NCI-H1436 (cell line): ENCODE results near the gene SLC38A10.

Experiments
- DNase-seq: peaks from one replicate; lab custom pipeline; 2025; lab: John Stamatoyannopoulos, UW

Gene SLC38A10

GRCh38 chr17:81252987-81253329 lies 42.1 kb downstream of the SLC38A10 start:
- no peak for DNase-seq

DNA sequence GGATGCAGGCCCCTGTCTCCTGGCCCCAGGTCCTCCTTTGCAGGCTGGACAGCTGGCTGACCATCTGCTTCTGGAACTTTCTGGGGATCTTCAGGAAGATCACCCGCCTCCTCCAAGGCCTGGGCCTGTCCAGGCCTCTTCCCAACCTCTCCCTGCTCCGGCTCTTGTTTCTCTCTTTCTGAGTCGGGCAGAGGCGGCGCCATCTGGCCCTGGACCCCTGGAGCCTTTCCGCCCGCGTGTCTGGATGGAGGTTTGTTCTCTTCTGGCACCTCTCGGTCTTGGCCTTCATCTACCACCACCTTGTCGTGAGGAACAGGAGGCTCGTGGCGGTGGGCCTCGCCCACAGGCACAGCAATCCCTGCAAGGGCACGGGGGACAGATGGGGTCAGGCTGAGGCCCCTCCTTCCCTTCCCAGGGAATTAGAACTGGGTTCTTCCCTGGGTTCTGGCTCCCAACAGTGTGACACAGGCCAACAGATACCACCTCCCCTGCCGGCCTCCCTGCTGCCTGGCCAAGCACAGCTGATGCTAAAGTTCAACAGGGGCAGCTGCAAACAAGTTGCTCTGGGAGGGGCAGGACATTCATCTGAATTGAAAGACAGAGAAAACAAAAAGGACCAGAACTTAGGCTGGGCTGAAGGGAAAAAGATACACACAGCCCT lies 42.7 kb downstream of the SLC38A10 start:
- DNase-seq, result no peak

GRCh38 chr17:81251709-81252301 lies 43.3 kb downstream of the SLC38A10 start:
- DNase-seq, result peak; percentile 83

DNA sequence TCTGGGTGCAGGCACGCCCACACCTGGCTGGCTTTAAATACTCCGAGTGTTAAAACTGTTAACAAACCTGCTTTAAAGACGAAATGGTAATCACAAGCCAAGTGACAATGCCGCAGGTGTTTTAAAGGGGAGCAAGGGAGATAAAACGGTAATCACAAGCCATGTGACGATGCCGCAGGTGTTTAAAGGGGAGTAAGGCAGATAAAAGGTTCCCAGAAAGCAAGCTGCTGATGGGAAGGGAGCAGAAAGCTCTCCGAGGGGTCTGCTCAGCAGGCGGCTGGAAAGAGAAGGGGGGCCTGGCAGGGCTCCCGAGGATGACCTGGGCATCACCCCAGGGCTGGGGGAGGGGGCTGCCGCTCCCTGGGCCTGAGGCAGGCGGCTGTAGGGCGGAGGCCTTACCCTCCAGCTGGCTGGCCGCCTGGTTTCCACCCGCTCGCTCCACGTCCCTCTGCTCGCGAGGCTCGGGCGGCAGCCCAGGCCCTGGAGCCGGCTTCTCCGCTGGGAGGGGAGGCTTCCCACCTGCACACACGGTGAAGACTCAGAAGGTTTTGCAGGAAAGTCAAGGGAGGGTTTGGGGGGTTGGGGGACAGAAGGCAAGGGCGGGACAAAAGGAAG lies 43.9 kb downstream of the SLC38A10 start:
- peak; percentile 67 for DNase-seq

DNA sequence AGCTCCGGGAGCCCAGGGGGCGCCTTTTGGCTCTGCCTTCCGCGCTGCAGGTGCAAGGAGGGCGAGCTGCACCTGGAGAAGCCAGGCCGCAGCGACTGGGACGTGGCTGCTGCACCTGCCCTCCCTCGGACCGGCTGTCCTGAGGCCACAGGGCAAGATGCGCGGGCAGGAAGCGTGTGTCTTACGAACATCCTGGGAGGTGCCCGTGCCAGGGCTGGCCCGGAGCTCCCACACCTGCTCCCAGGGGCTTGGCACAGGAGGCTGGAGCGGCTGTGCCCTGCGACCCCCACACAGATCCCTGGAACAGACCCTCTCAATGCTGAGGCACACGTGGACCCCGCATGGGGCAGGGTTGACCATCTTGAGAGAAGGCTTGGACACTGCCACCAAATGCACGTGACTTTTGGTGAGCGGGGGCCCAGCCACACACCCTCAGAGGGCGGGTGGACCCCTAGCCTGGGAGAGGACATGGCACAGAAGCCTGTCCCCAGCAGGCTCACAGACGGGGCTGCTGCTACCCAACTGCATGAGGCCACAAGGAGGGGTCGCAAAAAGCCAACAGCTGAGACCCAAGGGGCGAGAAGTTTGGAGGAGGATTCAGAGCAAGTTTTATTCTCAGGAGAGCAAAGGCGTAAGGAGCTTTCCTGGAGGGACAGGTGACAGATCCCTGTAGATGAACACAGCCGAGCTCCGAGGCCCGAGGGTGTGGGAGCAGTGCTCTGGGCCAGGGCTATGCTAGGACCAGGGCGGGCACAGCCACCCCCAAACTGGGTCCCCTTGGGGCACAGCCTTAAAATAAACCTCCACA lies 44.6 kb downstream of the SLC38A10 start:
- peak; percentile 21 for DNase-seq

- DNase-seq, result no peak
Observed at GRCh38 chr17:81249223-81250040, 45.7 kb downstream of the SLC38A10 start.

GRCh38 chr17:81248649-81249048 lies 46.5 kb downstream of the SLC38A10 start:
- DNase-seq, result no peak

DNA sequence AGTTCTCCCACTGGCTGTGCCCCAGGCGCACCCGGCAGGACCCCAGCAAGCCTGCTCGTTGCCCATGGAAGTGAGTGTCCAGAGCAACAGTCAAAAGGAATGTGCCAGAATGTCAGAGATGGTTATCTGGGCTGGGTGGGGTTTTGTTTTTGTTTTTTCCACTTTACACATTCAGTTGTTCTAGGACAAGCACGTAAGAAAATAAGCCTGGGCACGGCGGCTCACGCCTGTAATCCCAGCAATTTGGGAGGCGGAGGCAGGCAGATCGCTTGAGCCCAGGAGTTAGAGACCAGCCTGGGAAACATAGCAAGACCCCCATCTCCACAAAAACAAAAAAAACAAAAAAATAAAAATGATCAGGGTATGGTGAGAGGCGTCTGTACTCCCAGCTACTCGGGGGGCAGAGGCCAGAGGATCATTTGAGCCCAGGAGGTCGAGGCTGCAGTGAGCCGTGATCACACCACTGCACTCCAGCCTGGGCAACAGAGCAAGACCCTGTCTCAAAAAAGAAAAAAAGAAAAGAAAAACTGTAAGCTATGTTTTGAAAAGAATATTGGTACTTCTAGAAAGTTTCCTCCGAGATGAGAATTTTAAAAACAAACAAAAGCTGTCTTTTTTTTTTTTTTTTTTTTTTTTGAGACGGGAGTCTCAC lies 47.6 kb downstream of the SLC38A10 start:
- DNase-seq, result no peak

GRCh38 chr17:81246679-81247338 lies 48.3 kb downstream of the SLC38A10 start:
- DNase-seq, result no peak

- no peak for DNase-seq
Observed at GRCh38 chr17:81246343-81246670, 48.8 kb downstream of the SLC38A10 start.

DNA sequence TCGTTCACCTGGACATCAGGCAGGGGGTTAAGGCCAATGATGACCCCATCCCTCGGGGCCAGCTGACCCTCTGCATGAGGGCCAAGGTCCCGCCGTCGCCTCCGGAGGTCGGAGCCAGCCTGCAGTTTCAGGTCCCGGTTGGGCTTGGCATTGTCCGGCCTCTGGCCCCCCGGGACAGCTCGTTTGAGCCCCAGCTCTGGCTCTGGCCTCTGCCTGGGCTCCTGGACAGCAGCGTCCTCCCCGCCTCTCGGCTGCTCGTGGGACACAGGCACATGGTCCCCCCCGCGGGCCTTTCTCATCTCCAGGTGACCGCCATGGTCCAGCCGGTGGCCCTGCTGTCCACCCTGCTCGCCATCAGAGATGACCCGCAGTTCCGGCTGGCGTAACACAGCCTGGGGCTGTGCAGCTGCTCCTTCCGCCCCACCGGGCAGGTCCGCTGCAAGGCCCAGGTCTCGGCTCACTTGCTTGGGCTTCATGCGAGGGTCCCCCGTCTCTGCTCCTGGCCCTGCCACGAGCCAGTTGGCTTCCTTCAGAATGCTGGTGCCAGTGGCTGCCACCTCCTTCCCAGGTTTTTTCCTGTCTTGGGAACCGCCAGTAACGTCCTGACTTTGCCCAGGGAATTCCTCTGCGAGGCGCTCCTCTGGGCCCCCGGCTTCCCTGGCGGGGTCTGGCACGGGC lies 49.3 kb downstream of the SLC38A10 start:
- no peak for DNase-seq

DNA sequence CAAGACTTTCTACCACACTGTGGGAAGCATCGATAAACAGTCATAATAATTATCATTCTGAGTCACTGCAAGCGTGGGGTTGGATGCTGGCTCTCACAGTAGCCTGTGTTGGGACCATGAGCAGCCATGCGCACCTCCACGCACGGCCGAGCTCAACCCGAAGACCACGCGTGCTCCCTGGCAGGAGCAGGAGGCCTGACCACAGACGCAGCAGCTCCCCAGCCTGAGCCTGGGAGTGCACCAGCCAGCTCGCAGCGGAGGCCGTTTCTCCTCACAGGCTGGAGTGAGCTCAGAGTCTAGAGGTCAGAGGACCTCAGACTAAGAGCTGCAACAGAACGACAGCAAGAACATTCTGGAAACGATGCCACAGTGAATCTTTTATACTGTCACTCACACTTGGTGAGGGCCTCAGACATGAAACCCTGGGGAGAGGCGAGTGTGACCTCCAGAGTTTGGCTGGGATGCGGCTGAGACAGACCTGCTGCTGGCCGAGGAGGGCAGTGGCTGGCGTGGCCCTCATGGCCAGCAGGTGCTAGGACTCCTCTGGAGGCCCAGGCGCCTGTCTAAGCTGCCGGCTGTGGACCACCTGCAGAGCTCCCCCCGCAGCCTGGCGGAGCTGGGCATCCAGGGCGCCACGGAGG lies 50.0 kb downstream of the SLC38A10 start:
- DNase-seq, result no peak

DNA sequence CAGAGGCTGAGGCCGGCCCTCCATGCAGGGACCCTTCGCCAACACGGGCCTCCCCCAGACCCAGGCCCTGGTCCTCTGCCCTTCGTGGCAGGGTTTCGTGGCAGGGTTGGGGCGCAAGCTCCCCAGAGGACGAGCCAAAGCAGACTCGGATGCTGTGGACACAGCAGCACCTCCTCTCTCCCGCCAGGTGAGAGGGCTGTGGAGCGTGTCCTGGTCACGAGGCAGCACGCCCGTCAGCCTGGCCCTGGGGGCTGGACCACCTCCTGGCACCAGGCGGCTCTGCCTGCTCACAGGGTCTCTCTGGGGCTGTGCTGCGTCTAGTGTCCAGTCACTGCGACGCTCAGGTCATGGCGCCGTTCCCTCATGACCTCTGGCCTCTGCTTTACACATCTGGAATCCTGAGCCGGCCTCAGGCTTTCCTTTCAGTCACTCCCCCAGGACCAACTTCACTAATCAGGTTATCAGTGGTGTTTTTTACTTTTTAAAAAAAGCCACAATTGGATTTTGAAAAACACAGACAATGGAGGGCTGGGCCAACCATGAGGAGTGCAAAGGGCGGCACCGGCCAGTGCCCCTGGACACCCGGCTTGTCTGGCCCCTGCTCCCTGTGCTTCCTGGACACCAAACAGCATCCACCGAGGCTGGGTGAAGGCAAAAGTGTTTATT lies 50.6 kb downstream of the SLC38A10 start:
- no peak for DNase-seq

- DNase-seq, result no peak
Observed at GRCh38 chr17:81243333-81243664, 51.8 kb downstream of the SLC38A10 start.

GRCh38 chr17:81242421-81243332 lies 52.4 kb downstream of the SLC38A10 start:
- DNase-seq, result no peak

DNA sequence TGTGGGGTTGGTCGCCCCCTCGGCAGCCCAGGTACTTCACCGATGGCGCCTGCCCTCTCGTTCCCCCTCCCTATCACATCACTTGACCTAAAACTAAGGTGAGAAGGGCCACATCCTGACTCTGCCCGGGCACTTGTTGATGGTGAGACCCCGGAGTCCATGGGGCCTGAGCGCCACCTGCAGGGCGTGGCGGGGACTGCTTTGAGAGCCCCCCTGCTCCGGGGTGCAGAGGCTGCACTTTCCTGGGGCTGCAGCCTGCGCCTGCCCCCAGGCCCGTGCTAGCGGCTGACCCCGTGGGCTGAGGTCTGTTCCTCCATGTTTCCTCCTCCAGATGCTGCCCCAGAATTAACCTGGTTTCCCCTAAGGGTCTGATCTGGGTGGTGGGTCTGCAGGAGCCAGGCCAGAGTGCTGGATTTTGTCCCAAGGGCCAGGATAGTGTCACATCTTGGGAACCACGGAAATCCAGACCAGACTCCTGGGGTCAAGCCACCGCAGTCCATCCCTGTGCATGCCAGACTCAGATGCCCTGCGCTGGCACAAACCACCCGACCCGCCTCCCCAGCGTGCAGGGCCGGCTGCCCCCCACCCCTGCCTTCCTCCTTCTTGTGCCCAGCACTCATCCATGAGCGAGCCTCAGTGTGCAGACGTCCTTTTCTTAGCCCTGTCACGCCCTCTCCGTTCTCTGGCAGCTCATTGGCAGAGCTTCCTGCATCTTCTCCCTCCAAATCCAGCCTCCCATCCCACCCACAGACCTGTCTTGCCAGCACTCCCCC lies 53.3 kb downstream of the SLC38A10 start:
- peak; percentile 70 for DNase-seq

GRCh38 chr17:81241203-81241602 lies 53.9 kb downstream of the SLC38A10 start:
- no peak for DNase-seq

DNA sequence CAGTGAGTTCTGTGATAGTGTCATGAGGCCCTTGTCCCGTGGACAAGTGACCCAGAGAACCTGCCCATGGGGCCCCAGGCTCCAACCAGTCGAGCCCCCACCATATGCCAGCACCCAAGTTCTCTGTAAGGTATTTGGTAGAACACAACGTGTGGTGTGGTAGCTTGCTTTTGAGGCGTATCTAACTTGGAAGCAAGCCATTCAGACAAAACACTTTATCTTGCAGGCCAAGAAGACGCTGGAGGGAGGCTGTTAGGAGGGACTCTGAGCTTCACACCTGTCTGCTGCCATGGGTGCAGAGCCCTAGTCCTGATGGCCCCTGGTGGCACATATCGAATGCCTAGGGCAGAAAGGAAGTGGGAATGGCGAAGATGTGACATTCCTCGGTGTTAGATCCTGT lies 54.3 kb downstream of the SLC38A10 start:
- no peak for DNase-seq
